Measurements from ENCODE around the gene ATXN1. TPM values are rescaled to one million over a fixed set of nuclear protein-coding genes. Genes with fewer than 3 reads are reported as not detected.
"Not testable (repeated sequence)": the region's sequence is repeated elsewhere in the genome, so short reads cannot be mapped to it uniquely, and the experiment has no call there.

The ATXN1 gene
- total and polyA plus RNA-seq, 3 donors from 2014 or later = 12.8 to 84.1 (median 64.3) TPM

DNA sequence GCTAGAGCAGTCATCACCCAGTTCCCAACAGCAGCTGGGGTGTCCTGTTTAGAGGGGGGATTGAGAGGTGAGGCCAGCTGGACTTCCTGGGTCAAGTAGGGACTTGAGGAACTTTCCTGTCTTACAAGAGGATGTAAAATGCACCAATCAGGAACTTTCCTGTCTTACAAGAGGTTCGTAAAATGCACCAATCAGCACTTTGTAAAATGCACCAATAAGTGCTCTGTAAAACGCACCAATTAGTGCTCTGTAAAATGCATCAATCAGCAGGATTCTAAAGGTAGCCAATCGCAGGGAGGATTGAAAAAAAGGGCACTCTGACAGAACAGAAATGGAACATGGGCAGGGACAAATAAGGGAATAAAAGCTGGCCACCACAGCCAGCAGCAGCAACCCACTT lies 297.2 kb downstream of the ATXN1 start:
- H3K4me1 ChIP-seq = no peaks in the 10 kb centered on the region
- DNase-seq = no peak
- H3K27me3 ChIP-seq = no peaks in the 10 kb centered on the region
- H3K27ac ChIP-seq = no peak overlapping the region
- TF ChIP-seq POLR2A (IDR thresholded peaks at IDR 0.05) = no peak
- TF ChIP-seq, protein P1, sequence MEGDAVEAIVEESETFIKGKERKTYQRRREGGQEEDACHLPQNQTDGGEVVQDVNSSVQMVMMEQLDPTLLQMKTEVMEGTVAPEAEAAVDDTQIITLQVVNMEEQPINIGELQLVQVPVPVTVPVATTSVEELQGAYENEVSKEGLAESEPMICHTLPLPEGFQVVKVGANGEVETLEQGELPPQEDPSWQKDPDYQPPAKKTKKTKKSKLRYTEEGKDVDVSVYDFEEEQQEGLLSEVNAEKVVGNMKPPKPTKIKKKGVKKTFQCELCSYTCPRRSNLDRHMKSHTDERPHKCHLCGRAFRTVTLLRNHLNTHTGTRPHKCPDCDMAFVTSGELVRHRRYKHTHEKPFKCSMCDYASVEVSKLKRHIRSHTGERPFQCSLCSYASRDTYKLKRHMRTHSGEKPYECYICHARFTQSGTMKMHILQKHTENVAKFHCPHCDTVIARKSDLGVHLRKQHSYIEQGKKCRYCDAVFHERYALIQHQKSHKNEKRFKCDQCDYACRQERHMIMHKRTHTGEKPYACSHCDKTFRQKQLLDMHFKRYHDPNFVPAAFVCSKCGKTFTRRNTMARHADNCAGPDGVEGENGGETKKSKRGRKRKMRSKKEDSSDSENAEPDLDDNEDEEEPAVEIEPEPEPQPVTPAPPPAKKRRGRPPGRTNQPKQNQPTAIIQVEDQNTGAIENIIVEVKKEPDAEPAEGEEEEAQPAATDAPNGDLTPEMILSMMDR (IDR thresholded peaks at IDR 0.05) = no peak
- H3K36me3 ChIP-seq (ENCODE audit: low read depth, missing control alignments) = no peaks in the 10 kb centered on the region
- WGBS, 2 donors = 90 to 96% methylated on average over 3 of the region's 3 CpGs
- H3K4me3 ChIP-seq = no peak overlapping the region
- intact Hi-C loops (cut with DNase I; ENCODE audit: low total_unique reads) = no loop called here
- no peaks in the 10 kb centered on the region for H3K9me3 ChIP-seq

DNA sequence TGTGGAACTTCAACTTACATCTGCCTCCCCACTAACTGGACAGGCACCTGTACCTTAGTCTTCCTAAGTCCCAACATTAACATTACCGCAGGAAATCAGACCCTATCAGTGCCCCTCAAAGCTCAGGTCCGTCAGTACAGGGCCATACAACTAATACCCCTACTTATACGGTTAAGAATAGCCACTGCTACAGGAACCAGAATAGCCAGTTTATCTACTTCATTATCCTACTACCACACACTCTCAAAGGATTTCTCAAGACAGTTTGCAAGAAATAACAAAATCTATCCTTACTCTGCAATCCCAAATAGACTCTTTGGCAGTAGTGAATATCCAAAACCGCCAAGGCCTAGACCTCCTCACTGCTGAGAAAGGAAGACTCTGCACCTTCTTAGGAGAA lies 298.0 kb downstream of the ATXN1 start:
- H3K36me3 ChIP-seq (ENCODE audit: low read depth, missing control alignments); DNase-seq; H3K27me3 ChIP-seq; H3K4me1 ChIP-seq; H3K9me3 ChIP-seq; H3K4me3 ChIP-seq; intact Hi-C loops (cut with DNase I; ENCODE audit: low total_unique reads); H3K27ac ChIP-seq: not testable (repeated sequence)
- 95 to 96% methylated on average over 4 of the region's 4 CpGs for WGBS, 2 donors

DNA sequence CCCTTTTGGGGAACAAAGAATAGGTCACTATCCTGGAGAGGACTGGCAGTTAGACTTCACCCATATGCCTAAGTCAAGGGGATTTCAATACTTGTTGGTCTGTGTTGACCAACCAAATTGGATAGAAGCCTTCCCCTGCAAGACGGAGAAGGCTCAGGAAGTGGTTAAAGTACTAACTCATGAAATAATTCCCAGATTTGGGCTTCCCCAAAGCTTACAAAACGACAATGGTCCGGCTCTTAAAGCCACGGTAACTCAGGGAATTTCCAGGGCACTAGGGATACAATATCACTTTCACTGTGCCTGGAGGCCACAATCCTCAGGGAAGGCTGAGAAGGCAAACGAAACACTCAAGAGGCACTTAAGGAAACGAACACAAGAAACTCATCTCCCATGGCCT lies 299.8 kb downstream of the ATXN1 start:
- intact Hi-C loops (cut with DNase I; ENCODE audit: low total_unique reads) = no loop called here
- 84 to 87% methylated on average over 6 of the region's 6 CpGs for WGBS, 2 donors
- H3K27ac ChIP-seq = no peak overlapping the region
- H3K36me3 ChIP-seq (ENCODE audit: low read depth, missing control alignments) = no peaks in the 10 kb centered on the region
- H3K4me1 ChIP-seq = no peaks in the 10 kb centered on the region
- no peak overlapping the region for H3K4me3 ChIP-seq
- no peak for DNase-seq
- no peaks in the 10 kb centered on the region for H3K9me3 ChIP-seq
- no peaks in the 10 kb centered on the region for H3K27me3 ChIP-seq
- TF ChIP-seq, protein P1 (IDR thresholded peaks at IDR 0.05) = no peak
- no peak for TF ChIP-seq POLR2A (IDR thresholded peaks at IDR 0.05)

DNA sequence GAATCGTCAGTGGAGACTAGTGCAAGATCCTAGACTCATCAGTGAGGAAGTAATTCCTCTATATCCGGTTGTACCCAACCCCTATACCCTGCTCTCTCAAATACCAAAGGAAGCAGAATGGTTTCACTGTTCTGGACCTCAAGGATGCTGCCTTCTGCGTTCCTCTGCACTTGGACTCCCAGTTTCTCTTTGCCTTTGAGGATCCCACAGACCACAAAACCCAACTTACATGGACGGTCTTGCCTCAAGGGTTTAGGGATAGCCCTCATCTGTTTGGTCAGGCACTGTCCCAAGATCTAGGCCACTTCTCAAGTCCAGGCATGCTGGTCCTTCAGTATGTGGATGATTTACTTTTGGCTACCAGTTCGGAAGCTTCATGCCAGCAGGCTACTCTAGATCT lies 301.8 kb downstream of the ATXN1 start:
- intact Hi-C loops (cut with DNase I; ENCODE audit: low total_unique reads); DNase-seq; H3K9me3 ChIP-seq; H3K27ac ChIP-seq; H3K27me3 ChIP-seq; H3K4me3 ChIP-seq; H3K36me3 ChIP-seq (ENCODE audit: low read depth, missing control alignments); H3K4me1 ChIP-seq: not testable (repeated sequence)
- WGBS, 2 donors = 77 to 99% methylated on average over 5 of the region's 5 CpGs

DNA sequence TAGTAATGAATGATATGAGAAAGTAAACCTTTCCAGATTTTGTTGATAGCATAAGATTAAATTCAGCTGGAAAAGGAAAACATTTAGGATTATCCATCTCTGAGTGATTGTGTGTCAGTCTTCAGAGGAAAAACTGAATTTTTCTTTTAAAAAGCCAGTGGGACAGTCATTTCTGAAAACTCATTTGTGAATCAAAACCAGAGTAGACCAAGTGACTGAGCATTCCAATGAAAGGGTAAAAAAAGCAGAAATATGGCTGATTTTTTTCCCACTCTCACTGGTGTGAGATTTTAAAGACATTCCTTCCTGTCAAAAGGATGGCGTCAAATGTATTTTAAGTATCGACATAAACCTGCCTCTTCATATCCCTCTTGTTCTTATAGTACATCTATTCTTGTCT lies 308.9 kb downstream of the ATXN1 start:
- Histone ChIP-seq H3K4me1 (peaks cover 7% of the 10 kb centered on the region), H3K27ac (no peak overlapping the region), H3K27me3 (no peaks in the 10 kb centered on the region), H3K9me3 (no peaks in the 10 kb centered on the region), H3K4me3 (no peak overlapping the region), H3K36me3 (ENCODE audit: low read depth, missing control alignments) (no peaks in the 10 kb centered on the region)
- 93 to 94% methylated on average over 2 of the region's 2 CpGs for WGBS, 2 donors
- intact Hi-C loops (cut with DNase I; ENCODE audit: low total_unique reads) = no loop called here
- TF ChIP-seq, protein P1 (IDR thresholded peaks at IDR 0.05) = no peak
- no peak for TF ChIP-seq POLR2A (IDR thresholded peaks at IDR 0.05)
- DNase-seq = no peak

DNA sequence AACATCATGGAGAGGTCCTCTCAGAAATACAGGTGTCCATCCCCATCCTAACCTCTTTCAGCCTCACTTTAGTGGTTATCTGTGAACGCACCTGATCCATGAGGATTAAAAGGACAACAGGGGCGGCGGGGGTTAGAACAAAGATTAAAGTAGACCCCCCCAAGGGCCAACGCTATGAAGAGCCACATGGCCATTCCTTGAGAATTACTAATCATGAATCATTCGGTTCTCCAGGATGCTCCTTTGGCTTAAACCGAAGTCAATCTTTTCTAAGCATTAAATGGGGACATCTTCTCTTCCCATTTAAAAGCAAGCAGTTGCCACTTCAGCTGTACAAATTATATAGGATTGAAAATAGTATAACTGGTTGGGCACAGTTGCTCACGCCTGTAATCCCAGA lies 310.4 kb downstream of the ATXN1 start:
- peaks cover 7% of the 10 kb centered on the region for H3K4me1 ChIP-seq
- TF ChIP-seq, protein P1 (IDR thresholded peaks at IDR 0.05) = no peak
- TF ChIP-seq POLR2A (IDR thresholded peaks at IDR 0.05) = no peak
- no peaks in the 10 kb centered on the region for H3K27me3 ChIP-seq
- DNase-seq = no peak
- intact Hi-C loops (cut with DNase I; ENCODE audit: low total_unique reads) = no loop called here
- no peak overlapping the region for H3K4me3 ChIP-seq
- no peaks in the 10 kb centered on the region for H3K9me3 ChIP-seq
- 94 to 96% methylated on average over 7 of the region's 7 CpGs for WGBS, 2 donors
- no peak overlapping the region for H3K27ac ChIP-seq
- H3K36me3 ChIP-seq (ENCODE audit: low read depth, missing control alignments) = no peaks in the 10 kb centered on the region

All from testis (tissue), 3 donors.